K562 (cell line): ENCODE measurements around the gene RERG. TPM values are rescaled to one million over a fixed set of nuclear protein-coding genes. Genes with fewer than 3 reads are reported as not detected.

Source experiments
- ATAC-seq: fragments of 200-7000 bp; cut with Tn5 transposase; 3 replicates; pipeline ENCODE4 v1.9.1; 2020; ENCODE audit warnings: moderate library complexity
- BruUV-seq: library from RNA; stranded (reverse); fragments of 400-500 nt; replicated peaks from 2 replicates; lab custom pipeline; 2021; lab: Mats Ljungman, UMichigan
- CTCF ChIA-PET: fragments of 300-600 bp; formaldehyde crosslinking; extraction: SDS; loops from one replicate; lab custom pipeline; 2021; ENCODE audit warnings: low intra/inter-chr PET ratio; lab: Yijun Ruan, JAX
- POLR2A ChIA-PET: fragments of 300-600, 350-650 bp; sonication (Branson Sonifier 250); formaldehyde crosslinking; extraction: SDS; loops from one replicate; lab custom pipeline; 2021; ENCODE audit warnings: antibody characterized with exemption, inconsistent platforms; lab: Yijun Ruan, JAX
- DNase-seq, 4 experiments: peaks; one replicate each; pipeline versions ENCODE4 v3.0.0 to v3.0.0-alpha.2; 2011 to 2018; ENCODE audit warnings: low spot score in 3 of 4, mixed read lengths in 3 of 4; ENCODE audit errors: extremely low read depth in 1 of 4
- FAIRE-seq: peaks from 2 replicates; lab custom pipeline; 2011; peaks lifted over from hg19 to GRCh38; lab: Jason Lieb, UNC
- H2AFZ ChIP-seq: 2 replicates; pipeline ENCODE4 v1.6.0; 2011; ENCODE audit warnings: low read depth, low read length, control low read depth, inconsistent platforms
- H3K27ac ChIP-seq: fragments of 200-600 bp; 3 replicates; pipeline ENCODE4 v1.8.0; 2011; ENCODE audit warnings: low read depth, mild to moderate bottlenecking, control low read depth, inconsistent platforms, low read length, moderate library complexity, mixed read lengths; ENCODE audit errors: extremely low read depth
- H3K27me3 ChIP-seq, 2 experiments: fragments of 300-600 bp in 1 of 2; 2 replicates in 1 of 2; 3 replicates in 1 of 2; pipeline versions ENCODE4 v1.6.0 to v1.8.0; 2011; ENCODE audit warnings: inconsistent platforms in 2 of 2, low read length in 2 of 2, mild to moderate bottlenecking in 1 of 2, mixed read lengths in 1 of 2, moderate library complexity in 1 of 2; ENCODE audit not compliant: control insufficient read depth in 2 of 2, insufficient read depth in 2 of 2
- H3K36me3 ChIP-seq: fragments of 300-600 bp; 3 replicates; pipeline ENCODE4 v1.8.0; 2011; ENCODE audit warnings: mild to moderate bottlenecking, low read length, inconsistent platforms; ENCODE audit not compliant: control insufficient read depth, insufficient read depth
- H3K4me1 ChIP-seq, 2 experiments: fragments of 200-600 bp in 1 of 2; replicated peaks in 1 of 2; 2 replicates in 1 of 2; 3 replicates in 1 of 2; pipeline versions ENCODE4 v1.5.1 to v1.8.0; 2011; ENCODE audit warnings: inconsistent platforms in 2 of 2, low read length in 2 of 2, mild to moderate bottlenecking in 1 of 2, mixed read lengths in 1 of 2, moderate library complexity in 1 of 2; ENCODE audit not compliant: control insufficient read depth in 2 of 2, insufficient read depth in 2 of 2
- H3K4me2 ChIP-seq: 2 replicates; pipeline ENCODE4 v1.6.1; 2011; ENCODE audit warnings: low read length, control low read depth, inconsistent platforms, mixed read lengths; ENCODE audit not compliant: insufficient read depth
- H3K4me3 ChIP-seq: fragments of 200-600 bp; sonication (generic), shearing (Covaris generic); 2 replicates; pipeline ENCODE4 v1.5.1; 2016; ENCODE audit warnings: control low read depth, inconsistent platforms
- H3K79me2 ChIP-seq: fragments of 200-600 bp; 3 replicates; pipeline ENCODE4 v1.8.0; 2011; ENCODE audit warnings: low read length, inconsistent platforms; ENCODE audit not compliant: control insufficient read depth, insufficient read depth
- H3K9ac ChIP-seq, 2 experiments: 2 replicates each; pipeline versions ENCODE4 v1.6.0 to v1.6.1; 2011; ENCODE audit warnings: low read depth in 2 of 2, low read length in 2 of 2, control low read depth in 1 of 2, inconsistent platforms in 1 of 2, mild to moderate bottlenecking in 1 of 2, mixed read lengths in 1 of 2; ENCODE audit not compliant: insufficient read depth in 1 of 2
- H3K9me1 ChIP-seq: one replicate; pipeline ENCODE4 v1.6.0; 2011; ENCODE audit warnings: inconsistent platforms, mild to moderate bottlenecking, low read length, moderate library complexity; ENCODE audit not compliant: control insufficient read depth, insufficient read depth
- H3K9me3 ChIP-seq: replicated peaks from 2 replicates; pipeline ENCODE4 v1.5.1; 2011; ENCODE audit warnings: low read depth, low read length, inconsistent platforms; ENCODE audit not compliant: control insufficient read depth, insufficient read depth
- H4K20me1 ChIP-seq: replicated peaks from 2 replicates; pipeline ENCODE4 v1.6.1; 2011; ENCODE audit warnings: low read length, inconsistent platforms, mixed read lengths; ENCODE audit not compliant: control insufficient read depth, insufficient read depth
- COPS2 ChIP-seq: fragments of 450-650 bp; conservative IDR thresholded peaks from 2 replicates; pipeline ENCODE4 v1.6.1; 2016; ENCODE audit warnings: mild to moderate bottlenecking, moderate library complexity
- ELF4 ChIP-seq: fragments of 450-650 bp; formaldehyde crosslinking; IDR thresholded peaks from 2 replicates; pipeline ENCODE4 v1.4.0; 2022; ENCODE audit warnings: missing genetic modification characterization
- NFE2 ChIP-seq: IDR thresholded peaks from 2 replicates; pipeline ENCODE4 v1.6.1; 2014; ENCODE audit warnings: antibody characterized with exemption, low read depth
- PPARD ChIP-seq: fragments of 250-450 bp; sonication (Bioruptor Pico); IDR thresholded peaks from 2 replicates; pipeline ENCODE4 v1.8.0; 2022; ENCODE audit warnings: inconsistent platforms, mild to moderate bottlenecking, moderate library complexity
- SAFB ChIP-seq: fragments of 200-400 bp; formaldehyde crosslinking; IDR thresholded peaks from 2 replicates; pipeline ENCODE4 v1.6.1; 2017; ENCODE audit warnings: low read depth, low read length, borderline replicate concordance
- SRSF1 ChIP-seq: fragments of 200-400 bp; formaldehyde crosslinking; IDR thresholded peaks from 2 replicates; pipeline ENCODE4 v1.6.1; 2017; ENCODE audit warnings: mild to moderate bottlenecking, low read depth, low read length, moderate library complexity
- ZNF174 ChIP-seq: fragments of 250-450 bp; sonication (Bioruptor Pico); IDR thresholded peaks from 2 replicates; pipeline ENCODE4 v1.4.0; 2020; ENCODE audit warnings: mild to moderate bottlenecking
- WGBS: fragments of 100-300 bp; shearing (Covaris generic); methylation state at CpG from one replicate; pipeline ENCODE4 v1.1.6; 2016; ENCODE audit warnings: low coverage, mixed read lengths; ENCODE audit not compliant: insufficient coverage; ENCODE audit errors: missing lambda C conversion rate; 5-methylcytosine and 5-hydroxymethylcytosine counted together
- in situ Hi-C: fragments of 300-500 bp; cut with MboI; formaldehyde crosslinking; loops from 4 replicates; pipeline ENCODE4 v1.15.0; 2018; ENCODE audit warnings: inconsistent platforms, mixed read lengths
- intact Hi-C: fragments of 100-400 bp; cut with micrococcal nuclease; formaldehyde crosslinking; loops from 2 replicates; pipeline ENCODE4 v1.14.2; 2022
- polyA plus RNA-seq, 8 experiments: library from polyadenylated mRNA; depleted of rRNA in 4 of 8; stranded (reverse) in 5 of 8; unstranded in 3 of 8; fragments of >200 nt; fragmentation: Nextera tagmentation in 2 of 8; fragmentation: Illumina TruSeq in 1 of 8; extraction: Ambion mirVana in 2 of 8; extraction: Trizol in 1 of 8; gene quantifications; 2 replicates each; pipeline versions ENCODE4 v1.2.1 to v1.2.3, GENCODE V29; 2011 to 2014; ENCODE audit warnings: inconsistent platforms in 1 of 8, missing spikeins in 1 of 8
- total RNA-seq, 7 experiments: library from RNA; depleted of rRNA in 6 of 7; stranded (reverse); fragments of >200 nt in 6 of 7; fragmentation: Illumina TruSeq in 2 of 7; extraction: Trizol in 2 of 7; gene quantifications; 2 replicates each; pipeline versions ENCODE4 v1.2.1 to v1.2.3, GENCODE V29; 2011 to 2021; ENCODE audit warnings: low replicate concordance in 1 of 7
- TF ChIP-seq, protein P1 (sequence below), 2 experiments: fragments of 450-650 bp; IDR thresholded peaks; 2 replicates each; pipeline ENCODE4 v1.6.1; 2016
- TF ChIP-seq, protein P2 (sequence below): fragments of 250-450 bp; sonication (Bioruptor Pico); IDR thresholded peaks from 2 replicates; pipeline ENCODE4 v1.9.0; 2021; ENCODE audit warnings: mild to moderate bottlenecking, inconsistent platforms
- TF ChIP-seq, protein P3 (sequence below): fragments of 450-650 bp; formaldehyde crosslinking; conservative IDR thresholded peaks from 2 replicates; pipeline ENCODE4 v1.4.0; 2022; ENCODE audit warnings: mild to moderate bottlenecking, missing genetic modification characterization
- TF ChIP-seq, protein P4 (sequence below): sonication (generic); formaldehyde crosslinking; IDR thresholded peaks from 2 replicates; pipeline ENCODE4 v1.8.0; 2022; ENCODE audit warnings: missing genetic modification reagents, mild to moderate bottlenecking, borderline replicate concordance

Gene RERG
- total and polyA plus RNA-seq, 9 of the 15 experiments (the other 6 are each of a cell fraction or from before 2014, with no cell fraction given), result 2.2 to 7.3 (median 3.0) TPM

DNA sequence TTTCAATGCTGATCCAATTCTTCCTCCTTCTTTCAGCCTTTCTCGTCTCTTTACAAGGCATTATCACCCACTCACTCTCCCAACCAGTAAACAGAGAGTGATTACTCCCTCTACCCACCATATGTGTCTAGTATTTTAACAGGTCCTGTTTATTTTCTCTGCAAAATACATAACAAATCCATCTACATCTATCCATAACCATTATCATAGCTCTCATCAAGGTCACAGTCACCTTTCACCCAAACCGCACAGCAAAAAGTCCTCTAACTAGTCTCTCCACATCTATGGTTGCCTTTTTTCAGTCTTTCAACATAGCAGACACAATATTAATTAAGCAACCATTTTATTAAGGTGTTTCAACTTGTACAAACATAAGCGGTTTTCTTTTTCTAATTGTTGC, 21.9 kb upstream of the RERG start:
- DNase-seq (no peak), ATAC-seq (no peak), FAIRE-seq (no peak)
- H3K4me3 ChIP-seq, result no peak overlapping the region
- in situ Hi-C loops, result no loop called here
- ChIA-PET POLR2A (no interaction called here), CTCF (no interaction called here)
- no peak overlapping the region for H3K4me2 ChIP-seq
- no peaks in the 10 kb centered on the region for H3K36me3 ChIP-seq
- no peaks in the 10 kb centered on the region for H3K9me1 ChIP-seq
- H3K9me3 ChIP-seq, result no peaks in the 10 kb centered on the region
- H3K9ac ChIP-seq, result no peak overlapping the region
- 0% methylated on average over 2 of the region's 3 CpGs for WGBS
- no peaks in the 10 kb centered on the region for H3K27me3 ChIP-seq
- BruUV-seq, result no TSS peak
- intact Hi-C loops, result no loop called here
- H3K4me1 ChIP-seq, result no peaks in the 10 kb centered on the region
- H3K27ac ChIP-seq, result no peak overlapping the region
- no peak overlapping the region for H2AFZ ChIP-seq
- no peaks in the 10 kb centered on the region for H4K20me1 ChIP-seq
- no peaks in the 10 kb centered on the region for H3K79me2 ChIP-seq
- TF ChIP-seq, protein P1, sequence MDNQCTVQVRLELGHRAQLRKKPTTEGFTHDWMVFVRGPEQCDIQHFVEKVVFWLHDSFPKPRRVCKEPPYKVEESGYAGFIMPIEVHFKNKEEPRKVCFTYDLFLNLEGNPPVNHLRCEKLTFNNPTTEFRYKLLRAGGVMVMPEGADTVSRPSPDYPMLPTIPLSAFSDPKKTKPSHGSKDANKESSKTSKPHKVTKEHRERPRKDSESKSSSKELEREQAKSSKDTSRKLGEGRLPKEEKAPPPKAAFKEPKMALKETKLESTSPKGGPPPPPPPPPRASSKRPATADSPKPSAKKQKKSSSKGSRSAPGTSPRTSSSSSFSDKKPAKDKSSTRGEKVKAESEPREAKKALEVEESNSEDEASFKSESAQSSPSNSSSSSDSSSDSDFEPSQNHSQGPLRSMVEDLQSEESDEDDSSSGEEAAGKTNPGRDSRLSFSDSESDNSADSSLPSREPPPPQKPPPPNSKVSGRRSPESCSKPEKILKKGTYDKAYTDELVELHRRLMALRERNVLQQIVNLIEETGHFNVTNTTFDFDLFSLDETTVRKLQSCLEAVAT (IDR thresholded peaks at IDR 0.05), result no peak
- TF ChIP-seq ELF4 (CRISPR knock-in tag), result no peak
- TF ChIP-seq, protein P2, sequence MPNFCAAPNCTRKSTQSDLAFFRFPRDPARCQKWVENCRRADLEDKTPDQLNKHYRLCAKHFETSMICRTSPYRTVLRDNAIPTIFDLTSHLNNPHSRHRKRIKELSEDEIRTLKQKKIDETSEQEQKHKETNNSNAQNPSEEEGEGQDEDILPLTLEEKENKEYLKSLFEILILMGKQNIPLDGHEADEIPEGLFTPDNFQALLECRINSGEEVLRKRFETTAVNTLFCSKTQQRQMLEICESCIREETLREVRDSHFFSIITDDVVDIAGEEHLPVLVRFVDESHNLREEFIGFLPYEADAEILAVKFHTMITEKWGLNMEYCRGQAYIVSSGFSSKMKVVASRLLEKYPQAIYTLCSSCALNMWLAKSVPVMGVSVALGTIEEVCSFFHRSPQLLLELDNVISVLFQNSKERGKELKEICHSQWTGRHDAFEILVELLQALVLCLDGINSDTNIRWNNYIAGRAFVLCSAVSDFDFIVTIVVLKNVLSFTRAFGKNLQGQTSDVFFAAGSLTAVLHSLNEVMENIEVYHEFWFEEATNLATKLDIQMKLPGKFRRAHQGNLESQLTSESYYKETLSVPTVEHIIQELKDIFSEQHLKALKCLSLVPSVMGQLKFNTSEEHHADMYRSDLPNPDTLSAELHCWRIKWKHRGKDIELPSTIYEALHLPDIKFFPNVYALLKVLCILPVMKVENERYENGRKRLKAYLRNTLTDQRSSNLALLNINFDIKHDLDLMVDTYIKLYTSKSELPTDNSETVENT, result no peak
- TF ChIP-seq NFE2, result no peak
- TF ChIP-seq SAFB, result no peak
- TF ChIP-seq SRSF1, result no peak
- TF ChIP-seq, protein P3, sequence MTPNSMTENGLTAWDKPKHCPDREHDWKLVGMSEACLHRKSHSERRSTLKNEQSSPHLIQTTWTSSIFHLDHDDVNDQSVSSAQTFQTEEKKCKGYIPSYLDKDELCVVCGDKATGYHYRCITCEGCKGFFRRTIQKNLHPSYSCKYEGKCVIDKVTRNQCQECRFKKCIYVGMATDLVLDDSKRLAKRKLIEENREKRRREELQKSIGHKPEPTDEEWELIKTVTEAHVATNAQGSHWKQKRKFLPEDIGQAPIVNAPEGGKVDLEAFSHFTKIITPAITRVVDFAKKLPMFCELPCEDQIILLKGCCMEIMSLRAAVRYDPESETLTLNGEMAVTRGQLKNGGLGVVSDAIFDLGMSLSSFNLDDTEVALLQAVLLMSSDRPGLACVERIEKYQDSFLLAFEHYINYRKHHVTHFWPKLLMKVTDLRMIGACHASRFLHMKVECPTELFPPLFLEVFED, result no peak
- TF ChIP-seq PPARD (CRISPR knock-in tag), result no peak
- no peak for TF ChIP-seq COPS2
- TF ChIP-seq, protein P4, sequence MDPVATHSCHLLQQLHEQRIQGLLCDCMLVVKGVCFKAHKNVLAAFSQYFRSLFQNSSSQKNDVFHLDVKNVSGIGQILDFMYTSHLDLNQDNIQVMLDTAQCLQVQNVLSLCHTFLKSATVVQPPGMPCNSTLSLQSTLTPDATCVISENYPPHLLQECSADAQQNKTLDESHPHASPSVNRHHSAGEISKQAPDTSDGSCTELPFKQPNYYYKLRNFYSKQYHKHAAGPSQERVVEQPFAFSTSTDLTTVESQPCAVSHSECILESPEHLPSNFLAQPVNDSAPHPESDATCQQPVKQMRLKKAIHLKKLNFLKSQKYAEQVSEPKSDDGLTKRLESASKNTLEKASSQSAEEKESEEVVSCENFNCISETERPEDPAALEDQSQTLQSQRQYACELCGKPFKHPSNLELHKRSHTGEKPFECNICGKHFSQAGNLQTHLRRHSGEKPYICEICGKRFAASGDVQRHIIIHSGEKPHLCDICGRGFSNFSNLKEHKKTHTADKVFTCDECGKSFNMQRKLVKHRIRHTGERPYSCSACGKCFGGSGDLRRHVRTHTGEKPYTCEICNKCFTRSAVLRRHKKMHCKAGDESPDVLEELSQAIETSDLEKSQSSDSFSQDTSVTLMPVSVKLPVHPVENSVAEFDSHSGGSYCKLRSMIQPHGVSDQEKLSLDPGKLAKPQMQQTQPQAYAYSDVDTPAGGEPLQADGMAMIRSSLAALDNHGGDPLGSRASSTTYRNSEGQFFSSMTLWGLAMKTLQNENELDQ (CRISPR knock-in tag), result no peak
- TF ChIP-seq ZNF174, result no peak
